ENCODE results near the gene SLC1A3.
A peak's percentile ranks its signal among the peaks of the same experiment; 100 is the strongest.

The SLC1A3 gene

GRCh38 chr5:36694351-36694750, 87.9 kb downstream of the SLC1A3 start:
- ChIA-PET CTCF (interaction anchor here (0.5 to 2.8 kb wide), 3 partner anchors 279 to 383 kb away, joined by 3 to 20 read pairs (median 5); no protein-coding TSS in a partner anchor), POLR2A (no interaction called here)
- DNase-seq (ENCODE audit: extremely low spot score) = no peak
- no peak for TF ChIP-seq PKNOX1 (IDR thresholded peaks at IDR 0.05)
- no peak for TF ChIP-seq SP1 (IDR thresholded peaks at IDR 0.05)
- no peak for TF ChIP-seq BHLHE40 (IDR thresholded peaks at IDR 0.05; ENCODE audit: borderline replicate concordance)
- TF ChIP-seq LEF1 (IDR thresholded peaks at IDR 0.05; ENCODE audit: borderline replicate concordance) = no peak
- no peak for TF ChIP-seq L3MBTL2 (conservative IDR thresholded peaks at IDR 0.05)
- no peak for TF ChIP-seq ZNF384 (IDR thresholded peaks at IDR 0.05)
- TF ChIP-seq CTBP1 (IDR thresholded peaks at IDR 0.05; ENCODE audit: borderline replicate concordance) = no peak
- TF ChIP-seq ELF4 (IDR thresholded peaks at IDR 0.05) = no peak
- no peak for TF ChIP-seq TARDBP (IDR thresholded peaks at IDR 0.05)

DNA sequence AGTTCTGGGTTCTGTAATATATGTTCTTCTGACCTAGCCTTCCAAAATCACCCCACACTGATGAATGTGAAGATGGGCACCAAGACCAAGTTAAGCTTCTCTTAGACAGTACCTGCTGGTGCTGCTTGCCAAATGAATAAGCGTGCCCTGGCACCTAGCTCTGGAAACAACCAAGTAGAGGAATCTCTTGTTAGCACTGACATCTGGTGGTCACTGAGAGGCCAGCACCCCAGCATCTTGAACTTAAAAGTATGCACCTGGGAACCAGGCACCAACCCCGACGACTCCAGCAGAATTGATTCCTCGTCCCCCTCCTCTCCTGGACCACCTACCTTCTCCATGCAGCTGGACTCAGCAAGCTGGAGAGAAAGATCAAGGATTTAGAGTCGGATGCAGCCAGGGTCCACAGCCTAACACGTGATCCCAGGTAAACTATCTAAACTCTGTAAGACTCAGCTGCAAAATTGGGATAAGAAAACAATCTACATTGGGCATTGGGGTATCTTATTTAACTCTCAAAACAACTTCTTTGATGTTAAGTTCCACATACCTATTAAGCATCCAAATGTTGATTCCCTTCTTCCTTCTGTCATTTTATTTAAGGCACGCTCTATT, 89.8 kb downstream of the SLC1A3 start:
- TF ChIP-seq HDGF (IDR thresholded peaks at IDR 0.05; ENCODE audit: borderline replicate concordance) (no peak), L3MBTL2 (conservative IDR thresholded peaks at IDR 0.05) (no peak), FOXM1 (IDR thresholded peaks at IDR 0.05; ENCODE audit: borderline replicate concordance) (no peak), FOXK2 (IDR thresholded peaks at IDR 0.05) (no peak), ARNT (IDR thresholded peaks at IDR 0.05) (no peak)
- CTCF ChIA-PET = interaction anchor here (0.6 to 2.8 kb wide), 18 partner anchors 10 to 1814 kb away, joined by 3 to 20 read pairs (median 4); no protein-coding TSS in a partner anchor
- POLR2A ChIA-PET = interaction anchor here (1.0 kb wide), 1 partner anchor 89 kb away, joined by 4 read pairs; no protein-coding TSS in a partner anchor
- peak; percentile 65 for DNase-seq (ENCODE audit: extremely low spot score)

GRCh38 chr5:36698031-36698430, 91.6 kb downstream of the SLC1A3 start:
- ChIA-PET POLR2A (no interaction called here), CTCF (no interaction called here)
- TF ChIP-seq ARNT (IDR thresholded peaks at IDR 0.05) = no peak
- no peak for TF ChIP-seq TARDBP (IDR thresholded peaks at IDR 0.05)
- no peak for TF ChIP-seq FOXK2 (IDR thresholded peaks at IDR 0.05)
- TF ChIP-seq ZNF384 (IDR thresholded peaks at IDR 0.05) = no peak
- no peak for TF ChIP-seq FOXM1 (IDR thresholded peaks at IDR 0.05; ENCODE audit: borderline replicate concordance)
- TF ChIP-seq L3MBTL2 (conservative IDR thresholded peaks at IDR 0.05) = no peak
- no peak for TF ChIP-seq CTBP1 (IDR thresholded peaks at IDR 0.05; ENCODE audit: borderline replicate concordance)
- TF ChIP-seq ELF4 (IDR thresholded peaks at IDR 0.05) = no peak
- no peak for TF ChIP-seq SUZ12 (IDR thresholded peaks at IDR 0.05)
- TF ChIP-seq BHLHE40 (IDR thresholded peaks at IDR 0.05; ENCODE audit: borderline replicate concordance) = no peak
- TF ChIP-seq SP1 (IDR thresholded peaks at IDR 0.05) = no peak
- no peak for TF ChIP-seq NFRKB (IDR thresholded peaks at IDR 0.05)
- no peak for TF ChIP-seq LEF1 (IDR thresholded peaks at IDR 0.05; ENCODE audit: borderline replicate concordance)
- DNase-seq (ENCODE audit: extremely low spot score) = no peak

DNA sequence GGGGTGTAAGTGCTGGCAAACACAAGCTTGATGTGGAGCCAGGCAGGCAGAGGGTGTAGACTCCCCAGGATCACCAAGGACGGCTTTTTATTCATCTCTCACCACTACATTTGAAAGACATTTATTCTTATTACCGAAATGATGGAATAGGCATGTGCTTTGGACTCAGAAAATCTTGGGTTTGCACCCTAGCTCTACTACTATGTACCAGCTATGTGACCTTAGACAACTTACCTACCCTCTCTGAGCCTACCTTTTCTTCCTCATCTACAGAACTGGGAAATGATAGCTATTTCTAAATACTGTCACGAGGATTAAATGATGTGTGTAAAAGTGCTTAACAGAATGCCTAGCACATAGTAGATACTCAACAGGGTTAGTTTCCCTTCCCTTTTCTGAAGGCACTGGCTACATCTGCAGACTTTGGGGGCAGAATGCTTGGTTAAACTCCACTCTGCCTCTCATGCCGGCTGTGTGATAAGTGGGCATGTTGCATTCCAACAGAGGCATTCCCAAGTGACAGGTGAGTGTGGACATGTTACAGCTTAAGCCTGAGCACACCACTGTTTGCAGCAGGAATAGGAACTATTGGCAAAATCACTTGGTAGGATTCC, 94.8 kb downstream of the SLC1A3 start:
- CTCF ChIA-PET = interaction anchor here (0.6 to 1.3 kb wide), 3 partner anchors 9 to 757 kb away, joined by 3 to 4 read pairs (median 3); no protein-coding TSS in a partner anchor
- POLR2A ChIA-PET = no interaction called here
- TF ChIP-seq L3MBTL2 (conservative IDR thresholded peaks at IDR 0.05) (no peak), SP1 (IDR thresholded peaks at IDR 0.05) (no peak), ZNF384 (IDR thresholded peaks at IDR 0.05) (no peak), FOXA1 (IDR thresholded peaks at IDR 0.05) (no peak), ARNT (IDR thresholded peaks at IDR 0.05) (no peak), FOXK2 (IDR thresholded peaks at IDR 0.05) (no peak), PKNOX1 (IDR thresholded peaks at IDR 0.05) (no peak)
- DNase-seq (ENCODE audit: extremely low spot score) = no peak

DNA sequence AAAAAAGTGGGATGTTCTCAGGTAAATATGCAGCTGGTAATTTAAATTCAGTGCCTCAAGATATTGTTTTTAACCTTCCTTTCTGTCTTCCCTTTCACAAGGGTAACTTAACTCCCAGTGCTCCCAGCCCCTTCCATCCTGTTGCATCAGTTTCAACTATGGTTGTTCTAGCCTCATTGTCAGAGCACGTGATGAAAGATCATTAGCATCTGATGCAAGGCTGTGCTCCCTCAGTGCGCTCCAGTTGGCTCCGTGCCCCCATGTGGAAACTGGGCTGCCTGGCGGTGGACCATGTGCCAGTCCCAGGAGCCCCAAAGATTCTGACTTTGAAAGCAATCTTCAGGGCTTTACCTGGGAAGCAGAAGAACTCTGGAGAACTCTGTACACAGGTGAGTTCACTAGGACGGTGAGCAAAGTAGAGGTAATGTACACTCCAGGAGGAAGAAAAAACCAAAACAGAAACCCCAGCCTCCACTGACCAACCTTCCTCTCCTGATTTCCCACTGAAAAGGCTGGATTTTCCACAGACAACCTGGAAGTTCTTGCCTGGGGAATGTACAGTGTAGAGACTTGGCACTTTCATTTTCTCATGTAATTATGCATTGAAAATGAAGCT, 96.9 kb downstream of the SLC1A3 start:
- CTCF ChIA-PET = interaction anchor here (0.6 to 0.7 kb wide), 2 partner anchors 83 to 765 kb away, joined by 3 read pairs; no protein-coding TSS in a partner anchor
- TF ChIP-seq L3MBTL2 (conservative IDR thresholded peaks at IDR 0.05) = no peak
- TF ChIP-seq TARDBP (IDR thresholded peaks at IDR 0.05) = no peak
- TF ChIP-seq PKNOX1 (IDR thresholded peaks at IDR 0.05) = no peak
- TF ChIP-seq ARNT (IDR thresholded peaks at IDR 0.05) = no peak
- TF ChIP-seq NFRKB (IDR thresholded peaks at IDR 0.05) = no peak
- no peak for TF ChIP-seq CTBP1 (IDR thresholded peaks at IDR 0.05; ENCODE audit: borderline replicate concordance)
- TF ChIP-seq FOXK2 (IDR thresholded peaks at IDR 0.05) = no peak
- no peak for TF ChIP-seq FOXA1 (IDR thresholded peaks at IDR 0.05)
- no peak for TF ChIP-seq LEF1 (IDR thresholded peaks at IDR 0.05; ENCODE audit: borderline replicate concordance)
- no peak for TF ChIP-seq FOXM1 (IDR thresholded peaks at IDR 0.05; ENCODE audit: borderline replicate concordance)
- TF ChIP-seq SP1 (IDR thresholded peaks at IDR 0.05) = no peak
- TF ChIP-seq ELF4 (IDR thresholded peaks at IDR 0.05) = no peak
- TF ChIP-seq ZNF384 (IDR thresholded peaks at IDR 0.05) = no peak
- no peak for TF ChIP-seq SUZ12 (IDR thresholded peaks at IDR 0.05)
- TF ChIP-seq HDGF (IDR thresholded peaks at IDR 0.05; ENCODE audit: borderline replicate concordance) = no peak
- no peak for TF ChIP-seq BHLHE40 (IDR thresholded peaks at IDR 0.05; ENCODE audit: borderline replicate concordance)
- DNase-seq (ENCODE audit: extremely low spot score) = no peak
- POLR2A ChIA-PET = no interaction called here
